HFFc6 (cell line): ENCODE results near the gene ASPG. TPM values are rescaled to one million over a fixed set of nuclear protein-coding genes. Genes with fewer than 3 reads are reported as not detected.
A peak's percentile ranks its signal among the peaks of the same experiment; 100 is the strongest.

ENCODE experiments used
- DNase-seq: peaks from one replicate; pipeline ENCODE4 v3.0.0-alpha.2; 2018
- H3K27ac Mint-ChIP-seq: 2 replicates; pipeline ENCODE4 v1.8.0; 2020; ENCODE audit warnings: mild to moderate bottlenecking, mixed read lengths
- H3K27me3 Mint-ChIP-seq: 2 replicates; pipeline ENCODE4 v1.8.0; 2021; ENCODE audit warnings: mild to moderate bottlenecking, moderate library complexity, mixed read lengths; ENCODE audit not compliant: insufficient read depth
- H3K36me3 Mint-ChIP-seq: 2 replicates; pipeline ENCODE4 v1.8.0; 2021; ENCODE audit warnings: low read depth, mixed read lengths
- H3K4me1 Mint-ChIP-seq: 2 replicates; pipeline ENCODE4 v1.8.0; 2020; ENCODE audit warnings: low read depth, mixed read lengths
- H3K4me3 Mint-ChIP-seq: 2 replicates; pipeline ENCODE4 v1.8.0; 2020; ENCODE audit warnings: mild to moderate bottlenecking, moderate library complexity, mixed read lengths
- H3K9me3 Mint-ChIP-seq: 2 replicates; pipeline ENCODE4 v1.8.0; 2020; ENCODE audit warnings: mild to moderate bottlenecking, mixed read lengths
- total RNA-seq, 6 experiments: library from RNA; stranded (reverse); fragmentation: NEBNext Ultra II Directional; extraction: Animal tissue kit (Norgen Biotek cat#: 25700); gene quantifications; 2 replicates in 1 of 6; 3 replicates in 5 of 6; pipeline ENCODE4 v1.2.3, GENCODE V29; 2021
- TF ChIP-seq, protein P1 (sequence below): fragments of 200-600 bp; sonication (generic); IDR thresholded peaks from 2 replicates; pipeline ENCODE4 v1.5.0; 2021; ENCODE audit warnings: antibody characterized with exemption, mild to moderate bottlenecking

Gene ASPG
- total RNA-seq, 6 experiments from 2014 or later: not detected

DNA sequence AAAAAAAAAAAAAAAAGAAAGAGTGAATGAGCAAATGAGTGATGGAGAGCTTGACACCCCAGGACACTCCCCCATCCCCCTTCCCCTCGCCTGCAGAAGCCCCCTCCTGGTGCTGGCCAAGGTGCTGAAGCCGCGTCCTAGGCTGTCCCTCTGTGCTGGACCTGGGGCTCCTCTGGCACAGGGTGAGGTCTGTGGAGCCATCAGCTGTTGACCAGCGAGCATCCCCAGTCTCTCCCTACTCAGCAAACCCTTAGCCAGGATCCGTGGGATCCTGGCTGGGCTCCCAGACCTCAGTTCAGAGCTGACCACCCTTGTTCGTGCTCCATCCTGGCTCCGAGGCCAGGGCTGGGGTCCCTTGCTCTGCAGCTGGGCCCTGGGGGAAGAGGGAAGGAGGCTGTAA, 47.5 kb downstream of the ASPG start:
- TF ChIP-seq, protein P1, sequence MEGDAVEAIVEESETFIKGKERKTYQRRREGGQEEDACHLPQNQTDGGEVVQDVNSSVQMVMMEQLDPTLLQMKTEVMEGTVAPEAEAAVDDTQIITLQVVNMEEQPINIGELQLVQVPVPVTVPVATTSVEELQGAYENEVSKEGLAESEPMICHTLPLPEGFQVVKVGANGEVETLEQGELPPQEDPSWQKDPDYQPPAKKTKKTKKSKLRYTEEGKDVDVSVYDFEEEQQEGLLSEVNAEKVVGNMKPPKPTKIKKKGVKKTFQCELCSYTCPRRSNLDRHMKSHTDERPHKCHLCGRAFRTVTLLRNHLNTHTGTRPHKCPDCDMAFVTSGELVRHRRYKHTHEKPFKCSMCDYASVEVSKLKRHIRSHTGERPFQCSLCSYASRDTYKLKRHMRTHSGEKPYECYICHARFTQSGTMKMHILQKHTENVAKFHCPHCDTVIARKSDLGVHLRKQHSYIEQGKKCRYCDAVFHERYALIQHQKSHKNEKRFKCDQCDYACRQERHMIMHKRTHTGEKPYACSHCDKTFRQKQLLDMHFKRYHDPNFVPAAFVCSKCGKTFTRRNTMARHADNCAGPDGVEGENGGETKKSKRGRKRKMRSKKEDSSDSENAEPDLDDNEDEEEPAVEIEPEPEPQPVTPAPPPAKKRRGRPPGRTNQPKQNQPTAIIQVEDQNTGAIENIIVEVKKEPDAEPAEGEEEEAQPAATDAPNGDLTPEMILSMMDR: no peak

GRCh38 chr14:104133496-104133895, 48.0 kb downstream of the ASPG start:
- TF ChIP-seq, protein P1: no peak
- DNase-seq: no peak
- Mint-ChIP-seq H3K4me1 (no peaks in the 10 kb centered on the region), H3K27ac (no peak overlapping the region), H3K9me3 (peaks cover 16% of the 10 kb centered on the region), H3K27me3 (peaks cover 13% of the 10 kb centered on the region), H3K4me3 (no peak overlapping the region), H3K36me3 (peaks cover 12% of the 10 kb centered on the region; the same call in 1 of the 2 replicates)

More for the DNA sequence above, 47.5 kb downstream of the ASPG start:
- peaks cover 18% of the 10 kb centered on the region for H3K9me3 Mint-ChIP-seq
- H3K4me3 Mint-ChIP-seq: no peak overlapping the region
- no peak for DNase-seq
- peaks cover 12% of the 10 kb centered on the region; the same call in 1 of the 2 replicates for H3K36me3 Mint-ChIP-seq
- H3K4me1 Mint-ChIP-seq: no peaks in the 10 kb centered on the region
- H3K27ac Mint-ChIP-seq: no peak overlapping the region
- H3K27me3 Mint-ChIP-seq: peaks cover 13% of the 10 kb centered on the region

GRCh38 chr14:104134061-104134965, 48.8 kb downstream of the ASPG start:
- Mint-ChIP-seq H3K9me3 (peaks cover 11% of the 10 kb centered on the region), H3K36me3 (peaks cover 10% of the 10 kb centered on the region; the same call in 1 of the 2 replicates), H3K27me3 (peaks cover 15% of the 10 kb centered on the region), H3K27ac (no peak overlapping the region), H3K4me1 (no peaks in the 10 kb centered on the region), H3K4me3 (no peak overlapping the region)
- TF ChIP-seq, protein P1: no peak
- no peak for DNase-seq

DNA sequence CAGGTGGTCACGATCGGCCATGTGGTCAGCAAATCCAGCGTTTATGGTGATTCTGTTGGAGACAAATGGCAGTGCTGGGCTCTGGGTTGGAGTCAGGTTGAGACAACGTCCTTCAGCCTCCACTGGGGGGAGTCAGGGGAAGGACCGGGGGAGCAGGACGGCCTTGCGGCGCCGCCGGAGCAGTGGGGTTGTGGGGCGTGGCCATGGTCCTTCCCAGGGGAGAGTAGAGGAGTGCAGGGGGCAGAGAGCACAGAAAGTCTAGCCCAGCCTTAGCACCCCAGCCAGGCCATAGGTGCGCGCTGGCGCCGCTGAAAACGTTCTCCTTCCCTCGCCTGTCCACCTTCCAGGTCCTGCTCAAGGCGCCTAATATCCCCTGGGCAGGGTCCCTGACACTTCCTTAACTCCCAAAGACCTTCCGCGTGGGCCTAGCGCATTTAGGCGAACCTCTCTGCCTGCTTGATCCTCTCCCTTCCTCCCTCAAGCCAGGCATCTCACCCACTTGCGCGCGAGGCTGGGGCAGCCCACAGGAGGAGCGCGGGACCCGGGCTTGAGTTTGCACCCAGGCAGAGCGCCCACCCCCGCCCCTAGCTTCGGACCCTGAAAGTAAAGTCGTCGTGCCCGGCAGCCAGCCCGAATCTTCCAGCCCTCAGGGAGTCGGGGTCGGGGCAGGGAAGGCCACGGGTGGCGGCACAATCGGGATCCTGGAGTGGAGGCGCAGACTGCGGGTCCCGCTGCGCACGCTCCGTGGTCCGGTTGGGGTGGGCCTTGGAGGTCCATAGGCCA, 49.8 kb downstream of the ASPG start:
- Mint-ChIP-seq H3K4me3 (no peak overlapping the region), H3K27ac (no peak overlapping the region), H3K27me3 (peaks cover 18% of the 10 kb centered on the region), H3K4me1 (no peaks in the 10 kb centered on the region), H3K9me3 (peaks cover under 1% of the 10 kb centered on the region), H3K36me3 (peaks cover under 1% of the 10 kb centered on the region; the same call in 1 of the 2 replicates)
- TF ChIP-seq, protein P1: peak; percentile 43; the same call in 1 of the 2 replicates
- DNase-seq: no peak

GRCh38 chr14:104135904-104136471, 50.5 kb downstream of the ASPG start:
- Mint-ChIP-seq H3K4me1 (no peaks in the 10 kb centered on the region), H3K27ac (no peak overlapping the region), H3K36me3 (no peaks in the 10 kb centered on the region), H3K27me3 (peaks cover 20% of the 10 kb centered on the region), H3K4me3 (no peak overlapping the region), H3K9me3 (no peaks in the 10 kb centered on the region)
- TF ChIP-seq, protein P1: no peak
- no peak for DNase-seq
